IMR-90 (cell line): ENCODE data around the gene ACAP2. TPM values are rescaled to one million over a fixed set of nuclear protein-coding genes. Genes with fewer than 3 reads are reported as not detected.

Source experiments
- ATAC-seq: fragments of 200-7000 bp; cut with Tn5 transposase; 2 replicates; pipeline ENCODE4 v1.9.1; 2020; ENCODE audit warnings: low read depth, mild to moderate bottlenecking, moderate library complexity
- BruUV-seq: library from RNA; stranded (reverse); fragments of 400-500 nt; replicated peaks from 2 replicates; lab custom pipeline; 2021; lab: Mats Ljungman, UMichigan
- CTCF ChIA-PET: fragments of 300-600 bp; formaldehyde crosslinking; extraction: SDS; loops from one replicate; lab custom pipeline; 2021; ENCODE audit warnings: antibody characterized with exemption; lab: Yijun Ruan, JAX
- POLR2A ChIA-PET: fragments of 300-600 bp; sonication (Branson Sonifier 250); formaldehyde crosslinking; loops from one replicate; lab custom pipeline; 2022; ENCODE audit warnings: antibody characterized with exemption; ENCODE audit not compliant: unreplicated experiment; lab: Charles Lee
- DNase-seq: peaks from one replicate; pipeline ENCODE4 v3.0.0; 2013
- H2AFZ ChIP-seq: replicated peaks from 2 replicates; pipeline ENCODE3; 2013; ENCODE audit warnings: low read length, mild to moderate bottlenecking; ENCODE audit not compliant: poor library complexity
- H2AK5ac ChIP-seq: 2 replicates; pipeline ENCODE4 v1.6.1; 2013; ENCODE audit warnings: low read depth, low read length, inconsistent platforms
- H2AK9ac ChIP-seq: replicated peaks from 2 replicates; pipeline ENCODE3; 2013; ENCODE audit warnings: mild to moderate bottlenecking, low read depth, low read length, moderate library complexity; ENCODE audit not compliant: poor library complexity
- H2BK120ac ChIP-seq: 2 replicates; pipeline ENCODE4 v1.6.1; 2013; ENCODE audit warnings: low read depth, low read length, inconsistent platforms
- H2BK15ac ChIP-seq: 3 replicates; pipeline ENCODE4 v1.6.1; 2013; ENCODE audit warnings: low read depth, low read length, inconsistent platforms
- H2BK20ac ChIP-seq: 2 replicates; pipeline ENCODE4 v1.6.1; 2013; ENCODE audit warnings: low read depth, mild to moderate bottlenecking, inconsistent platforms, low read length, moderate library complexity
- H2BK5ac ChIP-seq: 2 replicates; pipeline ENCODE4 v1.6.1; 2013; ENCODE audit warnings: mild to moderate bottlenecking, low read depth, low read length, inconsistent platforms; ENCODE audit not compliant: poor library complexity, severe bottlenecking
- H3K14ac ChIP-seq: replicated peaks from 2 replicates; pipeline ENCODE4 v1.6.1; 2013; ENCODE audit warnings: low read depth, low read length, inconsistent platforms
- H3K18ac ChIP-seq: 2 replicates; pipeline ENCODE4 v1.6.1; 2013; ENCODE audit warnings: low read depth, low read length, control low read depth
- H3K23ac ChIP-seq: 2 replicates; pipeline ENCODE4 v1.6.1; 2013; ENCODE audit warnings: low read depth, low read length, inconsistent platforms
- H3K27ac ChIP-seq: 2 replicates; pipeline ENCODE4 v1.5.1; 2013; ENCODE audit warnings: mild to moderate bottlenecking, control low read depth, low read length; ENCODE audit not compliant: insufficient read depth
- H3K27me3 ChIP-seq: 2 replicates; pipeline ENCODE4 v1.6.1; 2013; ENCODE audit warnings: low read length; ENCODE audit not compliant: control insufficient read depth, insufficient read depth
- H3K36me3 ChIP-seq: 2 replicates; pipeline ENCODE4 v1.6.1; 2013; ENCODE audit warnings: low read length, mixed read lengths; ENCODE audit not compliant: control insufficient read depth, insufficient read depth
- H3K4ac ChIP-seq: 2 replicates; pipeline ENCODE4 v1.6.1; 2013; ENCODE audit warnings: low read depth, low read length, inconsistent platforms
- H3K4me1 ChIP-seq: 2 replicates; pipeline ENCODE4 v1.6.1; 2013; ENCODE audit warnings: low read length, mixed read lengths; ENCODE audit not compliant: control insufficient read depth, insufficient read depth
- H3K4me2 ChIP-seq: 2 replicates; pipeline ENCODE4 v1.6.1; 2013; ENCODE audit warnings: low read depth, mild to moderate bottlenecking, control low read depth, low read length, moderate library complexity
- H3K4me3 ChIP-seq: 2 replicates; pipeline ENCODE4 v1.5.1; 2013; ENCODE audit warnings: low read depth, mild to moderate bottlenecking, control low read depth, low read length, moderate library complexity; ENCODE audit not compliant: insufficient read depth
- H3K56ac ChIP-seq: 2 replicates; pipeline ENCODE4 v1.6.1; 2013; ENCODE audit warnings: low read length, inconsistent platforms; ENCODE audit not compliant: insufficient read depth; ENCODE audit errors: extremely low read depth
- H3K79me1 ChIP-seq, 2 experiments: 2 replicates each; pipeline ENCODE4 v1.6.1; 2013; ENCODE audit warnings: low read length in 2 of 2, inconsistent platforms in 1 of 2, low read depth in 1 of 2
- H3K9ac ChIP-seq: 2 replicates; pipeline ENCODE4 v1.6.1; 2013; ENCODE audit warnings: low read depth, low read length, control low read depth
- H3K9me1 ChIP-seq: 2 replicates; pipeline ENCODE4 v1.6.1; 2013; ENCODE audit warnings: low read length, inconsistent platforms; ENCODE audit not compliant: insufficient read depth
- H3K9me3 ChIP-seq: 2 replicates; pipeline ENCODE4 v1.6.1; 2013; ENCODE audit warnings: low read length; ENCODE audit not compliant: control insufficient read depth, insufficient read depth
- H4K20me1 ChIP-seq: 2 replicates; pipeline ENCODE4 v1.6.1; 2013; ENCODE audit warnings: low read length, inconsistent platforms; ENCODE audit not compliant: insufficient read depth
- H4K5ac ChIP-seq: 2 replicates; pipeline ENCODE4 v1.6.1; 2013; ENCODE audit warnings: mild to moderate bottlenecking, low read depth, low read length, control low read depth
- H4K8ac ChIP-seq, 2 experiments: 2 replicates each; pipeline ENCODE4 v1.6.1; 2013; ENCODE audit warnings: low read depth in 2 of 2, low read length in 2 of 2, control low read depth in 1 of 2, inconsistent platforms in 1 of 2
- H4K91ac ChIP-seq: 2 replicates; pipeline ENCODE4 v1.6.1; 2013; ENCODE audit warnings: low read depth, low read length, inconsistent platforms; ENCODE audit not compliant: insufficient read depth
- BHLHE40 ChIP-seq: fragments of 150-350 bp; IDR thresholded peaks from 2 replicates; pipeline ENCODE4 v1.6.1; 2016; ENCODE audit warnings: mild to moderate bottlenecking, low read depth, low read length
- CEBPB ChIP-seq: IDR thresholded peaks from 2 replicates; pipeline ENCODE4 v1.6.1; 2012; ENCODE audit warnings: low read depth, low read length, improper control_type of control experiment
- CHD1 ChIP-seq: IDR thresholded peaks from 2 replicates; pipeline ENCODE4 v1.6.1; 2012; ENCODE audit warnings: low read depth, low read length, improper control_type of control experiment
- FOS ChIP-seq: fragments of 150-350 bp; IDR thresholded peaks from 2 replicates; pipeline ENCODE4 v1.6.1; 2016; ENCODE audit warnings: low read depth, low read length
- MAFK ChIP-seq: IDR thresholded peaks from 2 replicates; pipeline ENCODE4 v1.6.1; 2012; ENCODE audit warnings: low read depth, low read length, improper control_type of control experiment
- MAZ ChIP-seq: IDR thresholded peaks from 2 replicates; pipeline ENCODE4 v1.6.1; 2012; ENCODE audit warnings: low read depth, mild to moderate bottlenecking, low read length, improper control_type of control experiment, moderate library complexity, borderline replicate concordance
- NFE2L2 ChIP-seq: fragments of 150-350 bp; IDR thresholded peaks from 2 replicates; pipeline ENCODE4 v1.6.1; 2016; ENCODE audit warnings: low read depth, mild to moderate bottlenecking, low read length
- POLR2A ChIP-seq: IDR thresholded peaks from 2 replicates; pipeline ENCODE4 v1.6.1; 2012; ENCODE audit warnings: mild to moderate bottlenecking, low read depth, low read length
- RAD21 ChIP-seq: IDR thresholded peaks from 2 replicates; pipeline ENCODE4 v1.6.1; 2012; ENCODE audit warnings: low read length, improper control_type of control experiment
- RCOR1 ChIP-seq: IDR thresholded peaks from 2 replicates; pipeline ENCODE4 v1.6.1; 2012; ENCODE audit warnings: mild to moderate bottlenecking, low read length, improper control_type of control experiment; ENCODE audit not compliant: insufficient replicate concordance
- RFX5 ChIP-seq: IDR thresholded peaks from 2 replicates; pipeline ENCODE4 v1.8.0; 2012; ENCODE audit warnings: low read depth, mild to moderate bottlenecking, low read length, moderate library complexity
- SMC3 ChIP-seq: fragments of 150-350 bp; IDR thresholded peaks from 2 replicates; pipeline ENCODE4 v1.6.1; 2016; ENCODE audit warnings: low read depth, mild to moderate bottlenecking, antibody characterized with exemption, low read length, moderate library complexity
- whole genome bisulfite sequencing, 2 experiments: methylation state at CpG; one replicate each; pipeline versions ENCODE4 v1.1.5 to v1.1.7; 2013; ENCODE audit warnings: missing lambda C conversion rate in 2 of 2; ENCODE audit not compliant: insufficient read length in 1 of 2; ENCODE audit errors: extremely low coverage in 2 of 2; 5-methylcytosine and 5-hydroxymethylcytosine counted together
- dilution Hi-C: fragments of 300-500 bp; cut with HindIII; formaldehyde crosslinking; loops from one replicate; pipeline ENCODE4 v1.14.3; 2018; ENCODE audit warnings: low sequenced_read_pairs; ENCODE audit not compliant: unreplicated experiment
- in situ Hi-C: fragments of 300-500 bp; cut with MboI; formaldehyde crosslinking; loops from 3 replicates; pipeline ENCODE4 v1.14.3; 2019; ENCODE audit warnings: low sequenced_read_pairs, inconsistent platforms, mixed read lengths
- intact Hi-C: fragments of 100-400 bp; cut with micrococcal nuclease; formaldehyde crosslinking; loops from 2 replicates; pipeline ENCODE4 v1.10.0; 2022
- polyA plus RNA-seq, 3 experiments: library from polyadenylated mRNA; depleted of rRNA; stranded (reverse); fragments of >200 nt; gene quantifications; 2 replicates each; pipeline ENCODE4 v1.2.3, GENCODE V29; 2012; ENCODE audit warnings: low replicate concordance in 1 of 3
- total RNA-seq: library from RNA; depleted of rRNA; stranded (reverse); fragments of >200 nt; gene quantifications from 2 replicates; pipeline ENCODE4 v1.2.3, GENCODE V29; 2012
- TF ChIP-seq, protein P1 (sequence below): fragments of 150-350 bp; IDR thresholded peaks from 2 replicates; pipeline ENCODE4 v1.6.1; 2017; ENCODE audit warnings: mild to moderate bottlenecking, antibody characterized with exemption, low read length, low read depth
- TF ChIP-seq, protein P2 (sequence below): fragments of 150-350 bp; IDR thresholded peaks from 2 replicates; pipeline ENCODE4 v1.6.1; 2016; ENCODE audit warnings: low read depth, mild to moderate bottlenecking, low read length, moderate library complexity, borderline replicate concordance
- TF ChIP-seq, protein P3 (sequence below): conservative IDR thresholded peaks from 2 replicates; pipeline ENCODE4 v1.5.1; 2012; ENCODE audit warnings: mild to moderate bottlenecking, low read depth, low read length, improper control_type of control experiment

ACAP2 gene
- total and polyA plus RNA-seq, 2 of the 4 experiments (the other 2 are of a cell fraction) = 11.9 to 35.1 TPM

DNA sequence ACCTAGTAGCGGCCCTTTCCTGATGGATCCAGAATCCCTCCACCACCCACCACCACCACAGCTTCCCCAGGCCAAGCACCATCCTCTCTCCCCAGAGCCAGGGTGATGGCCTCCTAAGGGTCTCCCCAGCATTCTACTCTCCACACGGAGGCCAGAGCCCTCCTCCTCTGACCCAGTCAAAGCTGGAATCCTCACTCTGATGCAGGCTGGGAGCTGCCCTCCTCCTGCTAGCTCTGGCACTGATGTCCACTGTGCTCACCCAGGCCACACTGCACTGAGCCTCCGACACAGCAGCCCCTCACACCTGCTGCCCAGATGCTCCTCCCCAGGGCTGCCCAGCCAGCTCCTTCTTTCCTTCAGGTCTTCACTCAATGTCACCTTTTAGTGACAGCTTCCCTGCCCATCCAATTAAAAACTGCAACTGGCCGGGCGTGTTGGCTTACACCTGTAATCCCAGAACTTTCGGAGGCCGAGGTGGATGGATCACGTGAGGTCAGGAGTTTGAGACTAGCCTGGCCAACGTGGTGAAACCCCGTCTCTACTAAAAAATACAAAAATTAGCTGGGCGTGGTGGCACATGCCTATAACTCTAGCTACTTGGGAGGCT, 192.9 kb downstream of the ACAP2 start:
- no peak for TF ChIP-seq CEBPB
- TF ChIP-seq, protein P1, sequence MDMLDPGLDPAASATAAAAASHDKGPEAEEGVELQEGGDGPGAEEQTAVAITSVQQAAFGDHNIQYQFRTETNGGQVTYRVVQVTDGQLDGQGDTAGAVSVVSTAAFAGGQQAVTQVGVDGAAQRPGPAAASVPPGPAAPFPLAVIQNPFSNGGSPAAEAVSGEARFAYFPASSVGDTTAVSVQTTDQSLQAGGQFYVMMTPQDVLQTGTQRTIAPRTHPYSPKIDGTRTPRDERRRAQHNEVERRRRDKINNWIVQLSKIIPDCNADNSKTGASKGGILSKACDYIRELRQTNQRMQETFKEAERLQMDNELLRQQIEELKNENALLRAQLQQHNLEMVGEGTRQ = no peak
- TF ChIP-seq BHLHE40 = no peak
- no peak for TF ChIP-seq NFE2L2
- TF ChIP-seq POLR2A = no peak
- no peak for TF ChIP-seq MAFK
- no peak for TF ChIP-seq RCOR1
- no peak for TF ChIP-seq RAD21
- TF ChIP-seq, protein P2, sequence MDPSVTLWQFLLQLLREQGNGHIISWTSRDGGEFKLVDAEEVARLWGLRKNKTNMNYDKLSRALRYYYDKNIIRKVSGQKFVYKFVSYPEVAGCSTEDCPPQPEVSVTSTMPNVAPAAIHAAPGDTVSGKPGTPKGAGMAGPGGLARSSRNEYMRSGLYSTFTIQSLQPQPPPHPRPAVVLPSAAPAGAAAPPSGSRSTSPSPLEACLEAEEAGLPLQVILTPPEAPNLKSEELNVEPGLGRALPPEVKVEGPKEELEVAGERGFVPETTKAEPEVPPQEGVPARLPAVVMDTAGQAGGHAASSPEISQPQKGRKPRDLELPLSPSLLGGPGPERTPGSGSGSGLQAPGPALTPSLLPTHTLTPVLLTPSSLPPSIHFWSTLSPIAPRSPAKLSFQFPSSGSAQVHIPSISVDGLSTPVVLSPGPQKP = no peak
- TF ChIP-seq MAZ = no peak
- no peak for TF ChIP-seq CHD1
- no peak for TF ChIP-seq RFX5
- no peak for TF ChIP-seq FOS
- TF ChIP-seq, protein P3, sequence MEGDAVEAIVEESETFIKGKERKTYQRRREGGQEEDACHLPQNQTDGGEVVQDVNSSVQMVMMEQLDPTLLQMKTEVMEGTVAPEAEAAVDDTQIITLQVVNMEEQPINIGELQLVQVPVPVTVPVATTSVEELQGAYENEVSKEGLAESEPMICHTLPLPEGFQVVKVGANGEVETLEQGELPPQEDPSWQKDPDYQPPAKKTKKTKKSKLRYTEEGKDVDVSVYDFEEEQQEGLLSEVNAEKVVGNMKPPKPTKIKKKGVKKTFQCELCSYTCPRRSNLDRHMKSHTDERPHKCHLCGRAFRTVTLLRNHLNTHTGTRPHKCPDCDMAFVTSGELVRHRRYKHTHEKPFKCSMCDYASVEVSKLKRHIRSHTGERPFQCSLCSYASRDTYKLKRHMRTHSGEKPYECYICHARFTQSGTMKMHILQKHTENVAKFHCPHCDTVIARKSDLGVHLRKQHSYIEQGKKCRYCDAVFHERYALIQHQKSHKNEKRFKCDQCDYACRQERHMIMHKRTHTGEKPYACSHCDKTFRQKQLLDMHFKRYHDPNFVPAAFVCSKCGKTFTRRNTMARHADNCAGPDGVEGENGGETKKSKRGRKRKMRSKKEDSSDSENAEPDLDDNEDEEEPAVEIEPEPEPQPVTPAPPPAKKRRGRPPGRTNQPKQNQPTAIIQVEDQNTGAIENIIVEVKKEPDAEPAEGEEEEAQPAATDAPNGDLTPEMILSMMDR = no peak
- TF ChIP-seq SMC3 = no peak
- no peaks in the 10 kb centered on the region for H3K27me3 ChIP-seq
- no peak overlapping the region for H2BK120ac ChIP-seq
- peaks cover 10% of the 10 kb centered on the region for H4K20me1 ChIP-seq
- intact Hi-C loops = loop anchor here (10.0 kb wide), 1 partner anchor 95 kb away; no protein-coding TSS in a partner anchor
- H2AFZ ChIP-seq = no peak overlapping the region
- H2AK5ac ChIP-seq = no peak overlapping the region
- dilution Hi-C loops = no loop called here
- H3K79me1 ChIP-seq = peaks cover 17 to 60% of the 10 kb centered on the region in 2 experiments
- in situ Hi-C loops = loop anchor here (10.0 kb wide), 1 partner anchor 135 kb away; no protein-coding TSS in a partner anchor
- no peak overlapping the region for H2BK5ac ChIP-seq
- H4K91ac ChIP-seq = no peak overlapping the region
- H3K23ac ChIP-seq = no peak overlapping the region
- no peak overlapping the region for H3K27ac ChIP-seq
- H2BK20ac ChIP-seq = no peak overlapping the region
- H2BK15ac ChIP-seq = no peak overlapping the region
- H3K4me2 ChIP-seq = no peak overlapping the region
- H4K8ac ChIP-seq = no peak overlapping the region
- peaks cover 7% of the 10 kb centered on the region; the same call in 1 of the 2 replicates for H3K4me1 ChIP-seq
- DNase-seq = no peak
- H3K18ac ChIP-seq = no peak overlapping the region
- no peak overlapping the region for H3K56ac ChIP-seq
- H3K9ac ChIP-seq = no peak overlapping the region
- no peak overlapping the region for H3K14ac ChIP-seq
- peaks cover 6% of the 10 kb centered on the region for H3K9me1 ChIP-seq
- H3K9me3 ChIP-seq = no peaks in the 10 kb centered on the region
- ATAC-seq = no peak
- BruUV-seq = no TSS peak
- H3K4ac ChIP-seq = no peak overlapping the region
- no peak overlapping the region for H4K5ac ChIP-seq
- H3K36me3 ChIP-seq = peaks cover 1% of the 10 kb centered on the region; the same call in 1 of the 2 replicates
- WGBS, 2 experiments = 92% methylated on average over 4 of the region's 11 CpGs; no CpG with 5 or more reads in 1 of the 2 experiments
- no peak overlapping the region for H2AK9ac ChIP-seq
- ChIA-PET POLR2A (no interaction called here), CTCF (interaction anchor here (1.5 kb wide), 1 partner anchor 11 kb away, joined by 4 read pairs; no protein-coding TSS in a partner anchor)
- no peak overlapping the region for H3K4me3 ChIP-seq
